GM19099 (cell line): ENCODE measurements around the gene RLF.

Experiments used
- POLR2A ChIP-seq: IDR thresholded peaks from 3 replicates; pipeline ENCODE4 v1.6.1; 2011; ENCODE audit warnings: low read depth; ENCODE audit not compliant: insufficient read length; ENCODE audit errors: extremely low read depth

Gene RLF

GRCh38 chr1:40257688-40258444, 96.7 kb downstream of the RLF start, which contains the start of gene ZMPSTE24:
ZMPSTE24 (plus strand) TSS chr1:40258236; CDS start chr1:40258272, 36 bp downstream.
- TF ChIP-seq POLR2A, result peak; percentile 85

GRCh38 chr1:40258445-40258769, 97.2 kb downstream of the RLF start:
- TF ChIP-seq POLR2A, result no peak

- no peak for TF ChIP-seq POLR2A
These were observed 103.2 kb downstream of the RLF start for GRCh38 chr1:40264354-40264781.

DNA sequence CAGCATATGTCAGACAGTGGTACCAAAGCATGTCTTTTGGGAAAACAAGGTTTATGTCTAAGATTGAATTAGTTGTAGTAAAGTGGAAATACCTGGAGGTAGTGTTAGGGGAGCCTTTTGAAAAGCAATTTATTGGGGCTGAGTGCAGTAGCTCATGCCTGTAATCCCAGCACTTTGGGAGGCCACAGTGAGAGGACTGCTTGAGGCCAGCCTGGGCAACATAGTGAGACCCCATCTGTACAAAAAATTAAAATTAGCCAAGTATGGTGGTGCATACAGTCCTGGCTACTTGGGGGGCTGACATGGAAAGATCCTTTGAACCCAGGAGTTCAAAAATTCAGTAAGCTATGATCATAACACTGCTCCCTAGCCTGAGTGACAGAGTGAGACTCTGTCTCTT, 104.1 kb downstream of the RLF start:
- TF ChIP-seq POLR2A, result no peak

DNA sequence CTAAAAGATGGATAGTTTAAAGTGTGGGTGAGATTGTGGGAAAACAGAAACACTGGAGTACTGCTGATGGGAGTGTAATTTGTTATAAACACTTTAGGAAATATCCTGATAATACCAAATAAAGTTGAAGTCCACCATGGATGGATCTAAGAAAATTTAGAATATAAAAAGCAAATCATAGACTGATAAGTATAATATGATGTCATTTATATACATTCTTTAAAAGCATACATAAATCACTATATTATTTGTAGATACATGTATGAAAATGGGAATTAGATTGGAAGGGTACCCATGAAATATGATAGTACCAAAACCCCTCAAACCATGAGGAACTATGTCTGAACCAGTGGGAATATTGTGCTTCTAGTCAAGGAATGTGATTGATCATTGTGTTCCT, 104.7 kb downstream of the RLF start:
- TF ChIP-seq POLR2A, result no peak

DNA sequence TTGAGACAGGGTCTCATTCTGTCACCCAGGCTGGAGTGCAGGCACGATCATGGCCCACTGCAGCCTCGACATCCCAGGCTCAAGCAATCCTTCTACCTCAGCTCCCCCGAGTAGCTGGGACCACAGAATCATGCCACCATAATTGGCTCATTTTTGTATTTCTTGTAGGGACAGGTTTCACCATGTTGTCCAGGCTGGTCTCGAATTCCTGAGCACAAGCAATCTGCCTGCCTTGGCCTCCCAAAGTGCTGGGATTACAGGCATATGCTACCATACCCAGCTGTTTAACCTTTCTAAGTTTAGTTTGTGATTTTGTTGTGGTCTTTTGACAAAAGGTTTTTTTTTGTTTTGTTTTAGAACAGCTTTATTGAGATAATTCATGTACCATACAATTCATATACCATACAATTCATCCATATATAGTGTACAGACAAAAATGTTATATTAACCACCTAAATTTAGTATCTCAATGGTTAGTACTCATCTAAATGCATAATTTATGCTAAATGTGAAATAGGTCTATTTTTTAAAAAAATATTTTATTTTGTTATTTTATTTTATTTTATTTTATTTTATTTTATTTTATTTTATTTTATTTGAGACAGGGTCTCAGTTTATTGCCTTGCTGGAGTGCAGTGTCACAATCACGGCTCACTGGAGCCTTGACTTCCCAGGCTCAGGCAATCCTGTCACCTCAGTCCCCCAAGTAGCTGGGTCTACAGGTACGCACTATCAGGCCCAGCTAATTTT, 105.8 kb downstream of the RLF start:
- no peak for TF ChIP-seq POLR2A

GRCh38 chr1:40267767-40268187, 106.6 kb downstream of the RLF start:
- TF ChIP-seq POLR2A, result no peak

DNA sequence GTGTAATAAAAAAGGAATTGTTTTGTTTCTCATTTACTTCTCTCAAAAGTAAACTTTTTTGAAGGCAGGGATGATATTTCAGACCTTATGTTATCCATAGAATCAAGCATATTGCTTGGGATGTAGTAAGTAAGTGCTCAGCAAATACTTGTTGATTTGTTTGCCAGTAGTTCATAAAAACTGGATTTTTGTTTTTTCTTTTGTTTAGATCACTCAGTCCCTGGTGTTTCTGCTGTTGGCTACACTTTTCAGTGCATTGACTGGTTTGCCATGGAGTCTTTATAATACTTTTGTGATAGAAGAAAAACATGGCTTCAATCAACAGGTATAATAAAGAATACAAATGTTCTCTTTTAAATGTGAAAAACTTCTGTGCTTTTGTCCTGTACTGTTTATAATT, 107.0 kb downstream of the RLF start:
- no peak for TF ChIP-seq POLR2A

- TF ChIP-seq POLR2A, result no peak
These were observed 109.1 kb downstream of the RLF start for GRCh38 chr1:40270152-40270834.

GRCh38 chr1:40272653-40273213, 111.5 kb downstream of the RLF start:
- no peak for TF ChIP-seq POLR2A

DNA sequence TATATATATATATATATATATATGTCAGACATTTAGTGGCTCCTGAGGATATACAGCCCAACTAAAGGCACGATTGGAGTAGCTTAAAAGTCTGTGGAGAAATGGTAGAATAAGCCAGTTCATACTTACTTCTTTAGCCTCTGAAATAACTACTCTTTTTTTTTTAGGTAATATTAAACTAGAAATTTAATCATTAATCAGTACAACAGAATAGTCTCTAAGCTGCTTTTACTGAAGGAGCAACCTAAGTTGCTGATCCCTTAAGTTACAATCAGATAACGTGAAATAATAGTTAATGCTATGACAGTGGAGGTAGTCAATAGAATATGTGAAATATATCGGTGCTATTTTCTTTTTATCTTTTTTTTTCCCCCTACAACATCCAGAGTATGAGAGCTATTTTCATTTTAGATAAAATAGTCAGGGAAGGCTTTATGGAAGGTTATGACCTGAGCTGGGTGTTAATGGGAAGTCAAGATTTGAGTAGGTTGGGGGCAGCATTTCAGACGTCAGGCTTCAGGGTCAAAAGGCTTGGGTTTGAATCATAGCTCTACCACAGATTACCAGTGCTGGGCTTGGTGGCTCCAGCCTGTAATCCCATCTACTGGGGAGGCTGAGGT, 112.5 kb downstream of the RLF start:
- no peak for TF ChIP-seq POLR2A

- no peak for TF ChIP-seq POLR2A
These were observed 113.1 kb downstream of the RLF start for GRCh38 chr1:40274331-40274730.

GRCh38 chr1:40276122-40276521, 114.9 kb downstream of the RLF start:
- TF ChIP-seq POLR2A, result no peak

- TF ChIP-seq POLR2A, result no peak
These were observed 120.7 kb downstream of the RLF start for GRCh38 chr1:40281853-40282252.
